Osteoblast (primary cell): ENCODE data around the gene SPECC1. TPM values are rescaled to one million over a fixed set of nuclear protein-coding genes. Genes with fewer than 3 reads are reported as not detected.

Experiments used
- DNase-seq: peaks from one replicate; pipeline ENCODE4 v3.0.0; 2011; ENCODE audit warnings: low spot score, mixed read lengths; ENCODE audit not compliant: insufficient read length; ENCODE audit errors: missing footprints
- H2AFZ ChIP-seq: 2 replicates; pipeline ENCODE4 v1.6.0; 2011; ENCODE audit warnings: mild to moderate bottlenecking, low read length
- H3K27ac ChIP-seq: 2 replicates; pipeline ENCODE4 v1.5.1; 2011; ENCODE audit warnings: mild to moderate bottlenecking, low read depth, low read length, moderate library complexity
- H3K27me3 ChIP-seq: 2 replicates; pipeline ENCODE4 v1.6.0; 2012; ENCODE audit warnings: mild to moderate bottlenecking, control low read depth, inconsistent platforms, low read length, moderate library complexity; ENCODE audit not compliant: insufficient read depth
- H3K36me3 ChIP-seq: 2 replicates; pipeline ENCODE4 v1.5.1; 2011; ENCODE audit warnings: mild to moderate bottlenecking, low read length, control low read depth, moderate library complexity; ENCODE audit not compliant: insufficient read depth
- H3K4me1 ChIP-seq: 2 replicates; pipeline ENCODE4 v1.5.1; 2011; ENCODE audit warnings: mild to moderate bottlenecking, low read length, control low read depth, moderate library complexity; ENCODE audit not compliant: insufficient read depth
- H3K4me2 ChIP-seq: 2 replicates; pipeline ENCODE4 v1.6.0; 2011; ENCODE audit warnings: mild to moderate bottlenecking, low read length; ENCODE audit not compliant: insufficient read depth
- H3K4me3 ChIP-seq: fragments of 200-600 bp; sonication (generic); 3 replicates; pipeline ENCODE4 v1.5.1; 2012; ENCODE audit warnings: mild to moderate bottlenecking, low read length, inconsistent platforms; ENCODE audit not compliant: insufficient read depth
- H3K79me2 ChIP-seq: 2 replicates; pipeline ENCODE4 v1.6.0; 2012; ENCODE audit warnings: mild to moderate bottlenecking, low read length, control low read depth, inconsistent platforms; ENCODE audit not compliant: insufficient read depth
- H3K9me3 ChIP-seq: 2 replicates; pipeline ENCODE4 v1.5.1; 2011; ENCODE audit warnings: low read depth, low read length, control low read depth
- H4K20me1 ChIP-seq: 2 replicates; pipeline ENCODE4 v1.6.0; 2012; ENCODE audit warnings: mild to moderate bottlenecking, low read length, control low read depth; ENCODE audit not compliant: insufficient read depth
- total RNA-seq: library from RNA; depleted of rRNA; stranded (reverse); fragments of >200 nt; gene quantifications from 2 replicates; pipeline ENCODE4 v1.2.3, GENCODE V29; 2012
- TF ChIP-seq, protein P1 (sequence below): IDR thresholded peaks from 2 replicates; pipeline ENCODE4 v1.5.1; 2011; ENCODE audit warnings: mild to moderate bottlenecking, low read depth, low read length, moderate library complexity; ENCODE audit errors: extremely low read depth

The SPECC1 gene
- total RNA-seq, 1 donor = 155 TPM

DNA sequence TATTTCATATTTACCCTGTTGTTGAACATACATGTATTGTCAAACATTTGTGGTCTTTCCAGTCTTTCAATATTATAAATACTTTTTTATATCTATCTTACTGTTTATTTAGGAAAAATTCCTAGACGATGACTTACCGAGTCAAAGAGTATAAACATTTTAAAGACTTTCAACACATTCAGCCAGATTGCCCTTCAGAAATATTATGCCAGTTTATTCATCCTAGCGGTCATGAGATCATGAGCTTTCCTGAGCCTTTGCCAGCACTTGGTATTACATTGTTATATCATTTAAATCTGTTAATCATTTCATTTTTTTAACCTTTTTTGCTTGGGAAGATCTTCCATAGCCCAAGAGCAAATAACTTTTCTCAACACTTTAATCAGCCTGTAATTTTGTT, 197.4 kb downstream of the SPECC1 start:
- TF ChIP-seq, protein P1, sequence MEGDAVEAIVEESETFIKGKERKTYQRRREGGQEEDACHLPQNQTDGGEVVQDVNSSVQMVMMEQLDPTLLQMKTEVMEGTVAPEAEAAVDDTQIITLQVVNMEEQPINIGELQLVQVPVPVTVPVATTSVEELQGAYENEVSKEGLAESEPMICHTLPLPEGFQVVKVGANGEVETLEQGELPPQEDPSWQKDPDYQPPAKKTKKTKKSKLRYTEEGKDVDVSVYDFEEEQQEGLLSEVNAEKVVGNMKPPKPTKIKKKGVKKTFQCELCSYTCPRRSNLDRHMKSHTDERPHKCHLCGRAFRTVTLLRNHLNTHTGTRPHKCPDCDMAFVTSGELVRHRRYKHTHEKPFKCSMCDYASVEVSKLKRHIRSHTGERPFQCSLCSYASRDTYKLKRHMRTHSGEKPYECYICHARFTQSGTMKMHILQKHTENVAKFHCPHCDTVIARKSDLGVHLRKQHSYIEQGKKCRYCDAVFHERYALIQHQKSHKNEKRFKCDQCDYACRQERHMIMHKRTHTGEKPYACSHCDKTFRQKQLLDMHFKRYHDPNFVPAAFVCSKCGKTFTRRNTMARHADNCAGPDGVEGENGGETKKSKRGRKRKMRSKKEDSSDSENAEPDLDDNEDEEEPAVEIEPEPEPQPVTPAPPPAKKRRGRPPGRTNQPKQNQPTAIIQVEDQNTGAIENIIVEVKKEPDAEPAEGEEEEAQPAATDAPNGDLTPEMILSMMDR = no peak
- peak overlapping the region; percentile 10 for H3K4me3 ChIP-seq
- peaks cover 8% of the 10 kb centered on the region for H3K36me3 ChIP-seq
- peak overlapping the region; percentile 71 for H3K27ac ChIP-seq
- H3K79me2 ChIP-seq = peaks cover 34% of the 10 kb centered on the region
- no peaks in the 10 kb centered on the region for H4K20me1 ChIP-seq
- peak overlapping the region; percentile 35 for H3K4me2 ChIP-seq
- no peak overlapping the region for H2AFZ ChIP-seq
- DNase-seq = peak; percentile 79
- H3K27me3 ChIP-seq = no peaks in the 10 kb centered on the region
- H3K9me3 ChIP-seq = no peaks in the 10 kb centered on the region
- H3K4me1 ChIP-seq = peaks cover 52% of the 10 kb centered on the region

GRCh38 chr17:20207262-20207985, 198.3 kb downstream of the SPECC1 start:
- no peak overlapping the region for H3K4me3 ChIP-seq

DNA sequence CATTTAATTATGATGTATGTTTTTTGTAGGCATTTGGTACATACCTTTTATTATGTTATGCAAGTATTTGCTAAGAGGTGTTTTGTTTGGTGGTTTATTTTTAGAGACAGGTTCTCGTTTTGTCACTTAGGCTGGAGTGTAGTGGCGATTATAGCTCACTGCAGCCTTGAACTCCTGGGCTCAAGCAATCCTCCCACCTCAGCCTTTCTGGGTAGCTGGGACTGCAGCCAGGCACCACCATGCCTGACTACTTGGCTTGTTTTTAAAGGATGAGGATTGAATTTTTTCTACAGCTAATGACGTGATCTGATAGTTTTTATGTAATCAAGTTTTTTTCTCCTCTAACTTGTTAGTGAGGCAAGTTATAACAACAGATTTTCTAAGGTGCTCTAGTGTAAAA, 199.6 kb downstream of the SPECC1 start:
- Histone ChIP-seq H3K4me3 (no peak overlapping the region), H3K27me3 (no peaks in the 10 kb centered on the region), H3K36me3 (peaks cover 8% of the 10 kb centered on the region), H2AFZ (no peak overlapping the region), H3K9me3 (no peaks in the 10 kb centered on the region), H4K20me1 (no peaks in the 10 kb centered on the region), H3K4me2 (no peak overlapping the region), H3K79me2 (peaks cover 28% of the 10 kb centered on the region), H3K27ac (no peak overlapping the region), H3K4me1 (peaks cover 32% of the 10 kb centered on the region)
- DNase-seq = no peak
- TF ChIP-seq, protein P1 = no peak

More at GRCh38 chr17:20207262-20207985, 198.3 kb downstream of the SPECC1 start:
- Histone ChIP-seq H3K36me3 (peaks cover 8% of the 10 kb centered on the region), H3K27me3 (no peaks in the 10 kb centered on the region), H3K4me1 (peaks cover 45% of the 10 kb centered on the region), H4K20me1 (no peaks in the 10 kb centered on the region), H3K27ac (peak overlapping the region; percentile 71), H3K4me2 (peak overlapping the region; percentile 35), H3K9me3 (no peaks in the 10 kb centered on the region), H3K79me2 (peaks cover 33% of the 10 kb centered on the region), H2AFZ (no peak overlapping the region)
- no peak for DNase-seq
- TF ChIP-seq, protein P1 = no peak

- no peak for DNase-seq
- H3K27me3 ChIP-seq = no peaks in the 10 kb centered on the region
- no peak overlapping the region for H2AFZ ChIP-seq
- H3K4me2 ChIP-seq = no peak overlapping the region
- no peaks in the 10 kb centered on the region for H3K36me3 ChIP-seq
- H3K27ac ChIP-seq = no peak overlapping the region
- H3K79me2 ChIP-seq = peaks cover 23% of the 10 kb centered on the region
- peaks cover 4% of the 10 kb centered on the region for H4K20me1 ChIP-seq
- TF ChIP-seq, protein P1 = no peak
- peaks cover 26% of the 10 kb centered on the region for H3K4me1 ChIP-seq
- no peak overlapping the region for H3K4me3 ChIP-seq
- H3K9me3 ChIP-seq = no peaks in the 10 kb centered on the region
These were observed 201.0 kb downstream of the SPECC1 start for GRCh38 chr17:20210180-20210579.
